Glutamatergic neuron (in vitro differentiated cells): ENCODE data around the gene DNAJC27. TPM values are rescaled to one million over a fixed set of nuclear protein-coding genes. Genes with fewer than 3 reads are reported as not detected.

ENCODE experiments used
- DNase-seq: peaks from one replicate; pipeline ENCODE4 v3.0.0; 2022
- H3K27ac Mint-ChIP-seq: one replicate; pipeline ENCODE4 v1.8.0; 2020; ENCODE audit warnings: mild to moderate bottlenecking, mixed read lengths, inconsistent platforms; ENCODE audit not compliant: unreplicated experiment
- H3K27me3 Mint-ChIP-seq: one replicate; pipeline ENCODE4 v1.8.0; 2020; ENCODE audit warnings: mild to moderate bottlenecking, moderate library complexity, mixed read lengths, inconsistent platforms; ENCODE audit not compliant: unreplicated experiment
- H3K36me3 Mint-ChIP-seq: one replicate; pipeline ENCODE4 v1.8.0; 2020; ENCODE audit warnings: mild to moderate bottlenecking, mixed read lengths, inconsistent platforms; ENCODE audit not compliant: unreplicated experiment
- H3K4me1 Mint-ChIP-seq: one replicate; pipeline ENCODE4 v1.8.0; 2020; ENCODE audit warnings: mild to moderate bottlenecking, low read depth, mixed read lengths, inconsistent platforms; ENCODE audit not compliant: unreplicated experiment
- H3K4me3 Mint-ChIP-seq: one replicate; pipeline ENCODE4 v1.8.0; 2020; ENCODE audit warnings: mild to moderate bottlenecking, mixed read lengths, inconsistent platforms; ENCODE audit not compliant: unreplicated experiment
- H3K9me3 Mint-ChIP-seq: one replicate; pipeline ENCODE4 v1.8.0; 2020; ENCODE audit warnings: mild to moderate bottlenecking, moderate library complexity, mixed read lengths, inconsistent platforms; ENCODE audit not compliant: unreplicated experiment
- CTCF ChIP-seq: fragments of 200-600 bp; sonication (generic); IDR thresholded peaks from one replicate; pipeline ENCODE4 v1.5.0; 2021; ENCODE audit not compliant: partially characterized antibody, unreplicated experiment
- total RNA-seq: library from RNA; stranded (reverse); fragmentation: NEBNext Ultra II Directional; extraction: Animal tissue kit (Norgen Biotek cat#: 25700); gene quantifications from one replicate; pipeline ENCODE4 v1.2.1, GENCODE V29; 2021; ENCODE audit not compliant: unreplicated experiment

DNAJC27 gene
- total RNA-seq, 1 donor from 2014 or later = 17.9 TPM

- H3K9me3 Mint-ChIP-seq = peaks cover 8% of the 10 kb centered on the region
- TF ChIP-seq CTCF = no peak
- H3K27ac Mint-ChIP-seq = no peak overlapping the region
- DNase-seq = no peak
- peaks cover 10% of the 10 kb centered on the region for H3K27me3 Mint-ChIP-seq
- H3K4me1 Mint-ChIP-seq = peaks cover 17% of the 10 kb centered on the region
- H3K36me3 Mint-ChIP-seq = no peaks in the 10 kb centered on the region
- H3K4me3 Mint-ChIP-seq = peak overlapping the region; percentile 88
Observed at GRCh38 chr2:24917731-24918325, 53.9 kb downstream of the DNAJC27 start.

- H3K4me3 Mint-ChIP-seq = peak overlapping the region; percentile 88
- no peak for TF ChIP-seq CTCF
- DNase-seq = no peak
- peaks cover 10% of the 10 kb centered on the region for H3K27me3 Mint-ChIP-seq
- peaks cover 17% of the 10 kb centered on the region for H3K4me1 Mint-ChIP-seq
- H3K36me3 Mint-ChIP-seq = no peaks in the 10 kb centered on the region
- no peak overlapping the region for H3K27ac Mint-ChIP-seq
- H3K9me3 Mint-ChIP-seq = peaks cover 9% of the 10 kb centered on the region
Observed at GRCh38 chr2:24917086-24917485, 54.7 kb downstream of the DNAJC27 start.

- H3K9me3 Mint-ChIP-seq = peaks cover 11% of the 10 kb centered on the region
- H3K36me3 Mint-ChIP-seq = no peaks in the 10 kb centered on the region
- H3K4me1 Mint-ChIP-seq = peaks cover 17% of the 10 kb centered on the region
- TF ChIP-seq CTCF = no peak
- peaks cover 7% of the 10 kb centered on the region for H3K27me3 Mint-ChIP-seq
- no peak overlapping the region for H3K4me3 Mint-ChIP-seq
- no peak for DNase-seq
- no peak overlapping the region for H3K27ac Mint-ChIP-seq
Observed at GRCh38 chr2:24915796-24916195, 56.0 kb downstream of the DNAJC27 start.

- H3K4me1 Mint-ChIP-seq = peaks cover 17% of the 10 kb centered on the region
- no peak overlapping the region for H3K27ac Mint-ChIP-seq
- H3K36me3 Mint-ChIP-seq = no peaks in the 10 kb centered on the region
- TF ChIP-seq CTCF = no peak
- peaks cover 9% of the 10 kb centered on the region for H3K9me3 Mint-ChIP-seq
- DNase-seq = no peak
- peak overlapping the region; percentile 52 for H3K4me3 Mint-ChIP-seq
- H3K27me3 Mint-ChIP-seq = peaks cover 5% of the 10 kb centered on the region
Observed at GRCh38 chr2:24915175-24915574, 56.6 kb downstream of the DNAJC27 start.

GRCh38 chr2:24914713-24915112, 57.0 kb downstream of the DNAJC27 start:
- Mint-ChIP-seq H3K4me3 (peak overlapping the region; percentile 52), H3K9me3 (peaks cover 9% of the 10 kb centered on the region), H3K36me3 (no peaks in the 10 kb centered on the region), H3K27me3 (peaks cover 5% of the 10 kb centered on the region), H3K27ac (no peak overlapping the region), H3K4me1 (peaks cover 17% of the 10 kb centered on the region)
- TF ChIP-seq CTCF = no peak
- no peak for DNase-seq
